ENCODE data around the gene SH3RF3.

- TF ChIP-seq CTCF (IDR thresholded peaks at IDR 0.05) (no peak), POLR2A (IDR thresholded peaks at IDR 0.05) (no peak)
Observed at GRCh38 chr2:109392816-109393661, 264.0 kb downstream of the SH3RF3 start.
